ENCODE data around the gene RBM47.

DNA sequence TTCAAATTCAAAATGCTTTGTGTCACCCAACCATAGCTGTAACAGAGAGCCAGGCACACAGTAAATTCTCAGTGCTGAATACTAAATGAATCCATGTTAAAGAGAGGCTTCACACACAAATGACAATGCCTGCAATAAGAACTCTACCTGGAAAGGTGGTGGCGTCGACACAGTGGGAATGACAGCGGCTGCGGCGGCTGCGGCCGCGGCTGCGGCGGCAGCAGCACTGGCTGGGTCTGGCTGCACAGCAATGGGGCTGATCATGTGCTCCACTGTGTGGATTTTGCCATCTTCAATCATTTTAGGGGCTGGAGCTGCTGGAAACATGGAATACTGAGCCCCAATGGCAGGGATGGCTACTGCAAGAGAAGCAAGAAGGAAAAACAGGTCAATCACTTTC is 197.2 kb downstream of the RBM47 start:
- TF ChIP-seq, protein P1, sequence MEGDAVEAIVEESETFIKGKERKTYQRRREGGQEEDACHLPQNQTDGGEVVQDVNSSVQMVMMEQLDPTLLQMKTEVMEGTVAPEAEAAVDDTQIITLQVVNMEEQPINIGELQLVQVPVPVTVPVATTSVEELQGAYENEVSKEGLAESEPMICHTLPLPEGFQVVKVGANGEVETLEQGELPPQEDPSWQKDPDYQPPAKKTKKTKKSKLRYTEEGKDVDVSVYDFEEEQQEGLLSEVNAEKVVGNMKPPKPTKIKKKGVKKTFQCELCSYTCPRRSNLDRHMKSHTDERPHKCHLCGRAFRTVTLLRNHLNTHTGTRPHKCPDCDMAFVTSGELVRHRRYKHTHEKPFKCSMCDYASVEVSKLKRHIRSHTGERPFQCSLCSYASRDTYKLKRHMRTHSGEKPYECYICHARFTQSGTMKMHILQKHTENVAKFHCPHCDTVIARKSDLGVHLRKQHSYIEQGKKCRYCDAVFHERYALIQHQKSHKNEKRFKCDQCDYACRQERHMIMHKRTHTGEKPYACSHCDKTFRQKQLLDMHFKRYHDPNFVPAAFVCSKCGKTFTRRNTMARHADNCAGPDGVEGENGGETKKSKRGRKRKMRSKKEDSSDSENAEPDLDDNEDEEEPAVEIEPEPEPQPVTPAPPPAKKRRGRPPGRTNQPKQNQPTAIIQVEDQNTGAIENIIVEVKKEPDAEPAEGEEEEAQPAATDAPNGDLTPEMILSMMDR (IDR thresholded peaks at IDR 0.05): no peak
- no peak for TF ChIP-seq POLR2A (IDR thresholded peaks at IDR 0.05)
